Activated CD4-positive, alpha-beta T cell treated with anti-CD3 and anti-CD28 coated beads, Interleukin-2, amount 10 ng/mL, durations not matched to agents 24 days and 14 days (primary cell): ENCODE results near the gene KRTAP10-3. TPM values are rescaled to one million over a fixed set of nuclear protein-coding genes. Genes with fewer than 3 reads are reported as not detected.
"Not testable (repeated sequence)": the region's sequence is repeated elsewhere in the genome, so short reads cannot be mapped to it uniquely, and the experiment has no call there.

Experiments used
- DNase-seq: peaks from one replicate; pipeline ENCODE4 v3.0.0; 2022
- H3K27ac Mint-ChIP-seq: one replicate; pipeline ENCODE4 v1.8.0; 2022; ENCODE audit warnings: mild to moderate bottlenecking, mixed read lengths
- H3K27me3 Mint-ChIP-seq: one replicate; pipeline ENCODE4 v1.8.0; 2022; ENCODE audit warnings: mixed read lengths
- H3K36me3 Mint-ChIP-seq: one replicate; pipeline ENCODE4 v1.8.0; 2022; ENCODE audit warnings: low read depth, mild to moderate bottlenecking, mixed read lengths
- H3K4me1 Mint-ChIP-seq: one replicate; pipeline ENCODE4 v1.8.0; 2021; ENCODE audit warnings: mixed read lengths
- H3K4me3 Mint-ChIP-seq: one replicate; pipeline ENCODE4 v1.8.0; 2022; ENCODE audit warnings: mild to moderate bottlenecking, moderate library complexity, mixed read lengths
- H3K9me3 Mint-ChIP-seq: one replicate; pipeline ENCODE4 v1.8.0; 2021; ENCODE audit warnings: mixed read lengths
- intact Hi-C: fragments of 100-400 bp; cut with micrococcal nuclease; formaldehyde crosslinking; loops from one replicate; pipeline ENCODE4 v1.15.1; 2023
- total RNA-seq: library from RNA; stranded (reverse); gene quantifications from 2 replicates; pipeline ENCODE4 v1.2.3, GENCODE V29; 2022

The KRTAP10-3 gene
- total RNA-seq, 1 donor from 2014 or later, result not detected

GRCh38 chr21:44552681-44553080 is 5.9 kb downstream of the KRTAP10-3 start:
- no peak for DNase-seq
- peaks cover 2% of the 10 kb centered on the region for H3K9me3 Mint-ChIP-seq

DNA sequence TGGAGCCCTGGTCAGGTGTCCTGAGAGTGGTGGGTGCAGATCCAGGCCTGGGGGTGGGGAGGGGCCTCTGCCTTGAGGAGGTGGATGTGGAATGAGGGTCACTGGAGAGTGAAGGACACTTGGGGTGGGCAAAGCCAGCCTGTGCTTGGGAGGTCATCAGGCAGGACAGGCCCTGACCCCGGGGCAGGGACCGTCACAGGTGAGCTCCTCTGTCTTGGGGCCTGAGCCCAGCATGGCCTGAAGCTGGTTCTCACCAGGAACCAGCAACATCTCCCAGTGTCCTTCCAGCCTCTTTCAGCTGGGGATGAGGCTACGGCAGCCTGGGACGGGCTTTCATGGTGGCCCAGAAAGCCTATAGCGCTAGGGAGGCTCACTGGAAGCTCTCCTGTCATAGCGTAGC is 6.5 kb downstream of the KRTAP10-3 start:
- Mint-ChIP-seq H3K9me3 (peaks cover 8% of the 10 kb centered on the region), H3K36me3 (peaks cover 7% of the 10 kb centered on the region), H3K27me3 (peaks cover 7% of the 10 kb centered on the region), H3K4me3 (no peak overlapping the region), H3K27ac (no peak overlapping the region), H3K4me1 (peaks cover 10% of the 10 kb centered on the region)
- intact Hi-C loops, result no loop called here
- DNase-seq, result no peak

More at GRCh38 chr21:44552681-44553080, 5.9 kb downstream of the KRTAP10-3 start:
- no peak overlapping the region for H3K4me3 Mint-ChIP-seq
- peaks cover 5% of the 10 kb centered on the region for H3K4me1 Mint-ChIP-seq
- peaks cover 7% of the 10 kb centered on the region for H3K27me3 Mint-ChIP-seq
- intact Hi-C loops, result no loop called here
- no peak overlapping the region for H3K27ac Mint-ChIP-seq
- H3K36me3 Mint-ChIP-seq, result peaks cover 2% of the 10 kb centered on the region

DNA sequence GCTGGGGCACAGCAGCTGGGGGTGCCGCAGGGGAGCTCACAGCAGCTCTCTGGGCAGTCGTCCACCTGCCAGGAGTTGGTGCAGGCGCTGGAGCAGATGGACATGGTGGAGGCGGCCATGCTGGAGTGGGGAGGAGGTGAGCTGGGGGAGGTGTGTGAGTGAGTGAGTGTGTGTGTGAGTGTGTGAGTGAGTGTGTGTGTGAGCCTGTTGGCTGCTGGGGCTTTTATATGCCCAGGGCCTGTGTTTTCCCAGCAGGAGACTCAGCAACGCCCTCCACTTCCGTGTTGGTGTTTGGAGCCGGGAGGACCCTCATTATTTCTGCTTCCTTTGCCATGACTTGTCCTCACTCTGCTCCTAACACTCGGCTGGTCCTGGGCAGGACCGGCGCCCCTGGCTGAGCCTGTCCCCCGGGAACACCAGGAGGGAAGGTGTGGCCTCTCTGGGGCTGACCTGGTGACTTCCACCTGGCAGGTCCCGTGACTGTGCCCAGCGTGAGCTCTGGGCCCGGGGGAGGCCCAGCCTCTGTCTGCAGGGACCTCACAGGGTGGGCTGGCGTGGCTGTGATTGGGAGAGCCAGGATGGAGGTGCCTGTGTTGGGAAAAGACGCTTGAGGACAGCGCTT is 7.1 kb downstream of the KRTAP10-3 start, which contains the start of gene KRTAP10-2:
Gene KRTAP10-2 (minus strand): TSS at position 166 of the 622 bp plus-strand sequence. CDS start 47 bp downstream, at position 119.
- intact Hi-C loops, result no loop called here
- H3K36me3 Mint-ChIP-seq, result peaks cover 14% of the 10 kb centered on the region
- peaks cover 13% of the 10 kb centered on the region for H3K4me1 Mint-ChIP-seq
- peaks cover 15% of the 10 kb centered on the region for H3K9me3 Mint-ChIP-seq
- H3K27me3 Mint-ChIP-seq, result peaks cover 5% of the 10 kb centered on the region
- no peak for DNase-seq
- no peak within 1 kb of the TSS for H3K27ac Mint-ChIP-seq
- H3K4me3 Mint-ChIP-seq, result no peak within 1 kb of the TSS

DNA sequence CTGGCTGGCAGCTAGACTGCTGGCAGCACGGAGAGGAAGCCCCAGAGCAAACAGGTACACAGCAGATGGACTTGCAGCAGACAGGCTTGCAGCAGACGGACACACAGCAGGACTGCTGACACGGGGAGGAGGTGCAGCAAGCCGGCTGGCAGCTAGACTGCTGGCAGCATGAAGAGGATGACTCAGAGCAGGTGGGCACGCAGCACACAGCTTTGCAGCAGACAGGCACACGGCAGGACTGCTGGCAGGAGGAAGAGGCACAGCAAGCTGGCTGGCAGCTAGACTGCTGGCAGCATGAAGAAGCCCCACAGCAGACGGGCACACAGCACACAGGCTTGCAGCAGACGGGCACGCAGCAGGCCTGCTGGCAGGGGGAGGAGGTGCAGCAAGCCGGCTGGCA is 7.8 kb downstream of the KRTAP10-3 start:
- peaks cover 2% of the 10 kb centered on the region for H3K27me3 Mint-ChIP-seq
- H3K4me1 Mint-ChIP-seq, result peaks cover 13% of the 10 kb centered on the region
- peaks cover 15% of the 10 kb centered on the region for H3K9me3 Mint-ChIP-seq
- no peak for DNase-seq
- intact Hi-C loops, result no loop called here
- peaks cover 14% of the 10 kb centered on the region for H3K36me3 Mint-ChIP-seq
- H3K27ac Mint-ChIP-seq, result no peak overlapping the region
- H3K4me3 Mint-ChIP-seq, result no peak overlapping the region

DNA sequence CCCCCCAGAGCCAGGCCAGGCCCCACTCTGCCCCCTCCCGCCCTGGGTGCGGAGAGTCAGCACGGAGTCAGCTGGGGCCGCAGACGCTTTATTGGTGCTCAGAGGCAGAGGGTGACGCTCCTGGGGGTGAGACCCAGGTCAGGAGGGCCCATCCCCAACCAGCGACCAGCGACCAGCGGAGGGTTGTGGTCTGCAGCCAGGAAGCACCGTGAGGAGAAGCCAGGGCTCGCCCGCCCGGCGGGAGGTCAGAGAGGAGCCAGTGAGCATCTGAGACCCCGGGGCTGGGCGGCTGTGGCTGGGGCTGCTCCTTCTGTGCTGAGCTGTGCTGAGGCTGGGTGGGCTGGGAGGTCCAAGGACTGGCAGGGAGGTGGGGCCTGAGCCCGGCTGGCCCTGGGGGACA is 8.3 kb downstream of the KRTAP10-3 start:
- H3K27ac Mint-ChIP-seq, DNase-seq, H3K27me3 Mint-ChIP-seq, H3K4me3 Mint-ChIP-seq, intact Hi-C loops: not testable (repeated sequence)
- peaks cover 19% of the 10 kb centered on the region for H3K9me3 Mint-ChIP-seq
- H3K4me1 Mint-ChIP-seq, result peaks cover 13% of the 10 kb centered on the region
- peaks cover 18% of the 10 kb centered on the region for H3K36me3 Mint-ChIP-seq

DNA sequence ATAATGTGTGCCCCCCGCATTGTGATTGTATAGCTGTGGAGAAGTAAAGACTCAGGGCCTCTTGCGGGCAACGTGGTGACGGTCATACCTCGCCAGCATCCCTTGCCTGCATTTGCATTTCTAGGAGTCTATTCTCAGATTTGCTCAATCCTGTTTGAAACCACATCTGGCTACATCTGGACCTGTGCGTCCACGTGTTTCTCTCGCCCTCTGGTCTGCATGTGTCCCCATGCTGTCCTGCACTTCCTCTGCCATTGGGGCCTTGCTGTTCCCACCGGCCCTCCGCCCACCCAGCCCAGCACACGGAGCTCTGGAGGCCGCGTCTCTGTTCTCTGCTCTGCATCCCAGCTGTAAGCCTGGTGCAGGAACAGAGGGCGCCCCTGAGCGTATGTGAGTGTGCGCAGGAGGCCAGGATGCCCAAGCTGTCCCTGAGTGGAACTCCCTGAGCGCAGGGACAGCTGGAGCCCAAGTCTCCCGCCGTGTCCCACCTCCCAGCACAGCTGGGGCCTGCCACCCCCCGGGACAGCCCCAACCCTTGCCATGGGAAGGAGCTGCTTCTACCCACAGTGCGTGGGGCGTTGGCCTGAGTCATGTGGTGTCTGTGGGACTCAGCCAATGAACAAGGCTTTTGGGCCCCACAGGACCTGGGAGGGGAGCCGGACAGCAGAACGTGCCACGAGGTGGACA is 8.9 kb downstream of the KRTAP10-3 start:
- Mint-ChIP-seq H3K27ac (no peak overlapping the region), H3K4me1 (peaks cover 13% of the 10 kb centered on the region), H3K9me3 (peaks cover 19% of the 10 kb centered on the region), H3K36me3 (peaks cover 18% of the 10 kb centered on the region), H3K27me3 (peaks cover 1% of the 10 kb centered on the region), H3K4me3 (no peak overlapping the region)
- no peak for DNase-seq
- intact Hi-C loops, result no loop called here

- no peak overlapping the region for H3K27ac Mint-ChIP-seq
- H3K9me3 Mint-ChIP-seq, result peaks cover 19% of the 10 kb centered on the region
- no peak for DNase-seq
- H3K27me3 Mint-ChIP-seq, result no peaks in the 10 kb centered on the region
- intact Hi-C loops, result no loop called here
- peaks cover 13% of the 10 kb centered on the region for H3K4me1 Mint-ChIP-seq
- H3K36me3 Mint-ChIP-seq, result peaks cover 18% of the 10 kb centered on the region
- H3K4me3 Mint-ChIP-seq, result no peak overlapping the region
Observed at GRCh38 chr21:44548922-44549321, 9.7 kb downstream of the KRTAP10-3 start.

- peaks cover 19% of the 10 kb centered on the region for H3K9me3 Mint-ChIP-seq
- H3K4me3 Mint-ChIP-seq, result no peak overlapping the region
- no peak for DNase-seq
- no peaks in the 10 kb centered on the region for H3K27me3 Mint-ChIP-seq
- H3K27ac Mint-ChIP-seq, result no peak overlapping the region
- H3K36me3 Mint-ChIP-seq, result peaks cover 18% of the 10 kb centered on the region
- intact Hi-C loops, result no loop called here
- peaks cover 13% of the 10 kb centered on the region for H3K4me1 Mint-ChIP-seq
Observed at GRCh38 chr21:44548381-44548780, 10.2 kb downstream of the KRTAP10-3 start.

DNA sequence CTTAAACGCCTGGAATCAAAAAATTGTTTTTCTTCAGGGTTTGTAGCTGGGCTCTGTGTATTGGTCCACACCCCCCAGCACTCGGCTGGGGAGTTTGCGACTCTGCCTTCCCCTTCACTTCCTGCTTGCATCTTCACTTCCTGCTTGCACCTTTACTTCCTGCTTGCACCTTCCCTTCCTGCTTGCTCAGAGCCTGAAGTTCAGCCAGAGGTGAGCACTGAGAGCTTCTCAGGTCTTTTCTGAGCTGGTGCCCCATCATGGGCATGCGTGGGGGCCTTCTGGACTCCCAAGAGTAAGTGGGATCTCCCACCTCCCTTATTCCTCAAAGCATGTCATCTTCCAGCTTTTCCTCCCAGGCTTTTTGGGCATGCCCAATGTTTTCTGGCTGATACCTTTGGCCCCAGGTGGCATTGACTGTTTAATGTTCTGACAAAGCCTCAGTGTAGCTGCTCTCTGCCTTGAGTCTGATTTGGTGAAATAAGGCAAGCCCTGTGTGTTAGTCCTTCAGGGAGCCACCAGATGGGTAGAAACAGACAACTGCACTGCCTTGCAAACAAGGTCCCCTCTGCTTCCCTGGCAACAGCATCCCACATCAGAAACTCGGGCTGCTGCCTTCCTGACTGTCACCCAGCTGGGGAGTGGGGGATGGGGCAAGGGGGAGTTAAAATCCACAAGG is 10.8 kb downstream of the KRTAP10-3 start:
- H3K4me1 Mint-ChIP-seq, result peaks cover 13% of the 10 kb centered on the region
- no peaks in the 10 kb centered on the region for H3K27me3 Mint-ChIP-seq
- peak overlapping the region; percentile 60 for H3K4me3 Mint-ChIP-seq
- H3K9me3 Mint-ChIP-seq, result peaks cover 19% of the 10 kb centered on the region
- peak overlapping the region; percentile 80 for H3K27ac Mint-ChIP-seq
- peaks cover 18% of the 10 kb centered on the region for H3K36me3 Mint-ChIP-seq
- intact Hi-C loops, result no loop called here
- peak; percentile 64 for DNase-seq

GRCh38 chr21:44544566-44544965 is 14.0 kb downstream of the KRTAP10-3 start:
- no peaks in the 10 kb centered on the region for H3K27me3 Mint-ChIP-seq

DNA sequence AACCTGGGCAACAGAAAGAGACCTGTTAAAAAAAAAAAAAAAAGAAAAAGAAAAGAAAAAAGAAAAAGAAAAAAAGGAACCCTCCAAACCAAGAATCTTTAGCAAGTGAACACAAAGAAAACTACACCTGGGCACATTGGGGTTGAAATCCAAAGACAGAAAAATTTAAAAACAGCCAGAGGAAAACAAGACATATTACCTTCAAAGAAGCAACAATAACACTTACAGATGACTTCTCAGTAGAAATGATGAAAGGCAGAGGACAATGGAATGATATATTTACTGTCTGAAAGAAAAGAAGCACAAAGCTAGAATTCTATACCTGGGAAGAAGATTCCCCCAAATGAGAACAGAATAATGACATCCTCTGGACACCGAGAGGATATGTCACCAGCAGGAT is 15.9 kb downstream of the KRTAP10-3 start:
- peaks cover 17% of the 10 kb centered on the region for H3K36me3 Mint-ChIP-seq
- no peak for DNase-seq
- intact Hi-C loops, result no loop called here
- no peak overlapping the region for H3K4me3 Mint-ChIP-seq
- H3K9me3 Mint-ChIP-seq, result peaks cover 17% of the 10 kb centered on the region
- no peaks in the 10 kb centered on the region for H3K27me3 Mint-ChIP-seq
- H3K27ac Mint-ChIP-seq, result no peak overlapping the region
- H3K4me1 Mint-ChIP-seq, result peaks cover 9% of the 10 kb centered on the region

More at GRCh38 chr21:44544566-44544965, 14.0 kb downstream of the KRTAP10-3 start:
- no peak overlapping the region for H3K4me3 Mint-ChIP-seq
- intact Hi-C loops, result no loop called here
- DNase-seq, result no peak
- H3K9me3 Mint-ChIP-seq, result peaks cover 19% of the 10 kb centered on the region
- peaks cover 13% of the 10 kb centered on the region for H3K4me1 Mint-ChIP-seq
- no peak overlapping the region for H3K27ac Mint-ChIP-seq
- peaks cover 18% of the 10 kb centered on the region for H3K36me3 Mint-ChIP-seq

DNA sequence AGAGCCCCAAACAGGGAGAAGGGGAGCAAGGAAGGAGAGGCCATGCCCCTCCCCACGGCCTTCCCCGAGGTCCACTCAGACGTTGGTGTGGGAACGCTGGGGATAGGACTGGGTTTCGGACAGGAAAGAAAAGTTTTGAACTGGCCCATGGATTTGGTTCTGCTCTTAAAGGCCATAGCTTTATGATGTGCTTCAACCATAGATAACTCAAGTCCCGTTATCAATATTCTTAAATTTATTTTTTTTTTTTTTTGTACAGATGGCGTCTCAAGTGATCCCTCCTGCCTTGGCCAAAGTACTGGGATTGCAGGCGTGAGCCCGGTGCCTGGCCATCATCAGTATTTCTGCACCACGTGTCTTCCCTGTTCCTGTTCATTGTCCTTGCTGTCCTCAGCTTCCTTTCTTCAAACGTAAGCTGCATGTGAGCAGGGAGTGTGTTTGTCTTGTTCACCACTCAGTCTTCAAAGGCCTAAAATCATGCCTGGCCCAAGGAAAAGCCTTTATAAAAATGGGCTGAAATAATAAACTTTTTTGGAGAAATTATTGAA is 17.8 kb downstream of the KRTAP10-3 start:
- intact Hi-C loops, result no loop called here
- peaks cover 4% of the 10 kb centered on the region for H3K36me3 Mint-ChIP-seq
- no peak overlapping the region for H3K27ac Mint-ChIP-seq
- no peaks in the 10 kb centered on the region for H3K4me1 Mint-ChIP-seq
- H3K9me3 Mint-ChIP-seq, result peaks cover 4% of the 10 kb centered on the region
- DNase-seq, result no peak
- H3K4me3 Mint-ChIP-seq, result no peak overlapping the region
- H3K27me3 Mint-ChIP-seq, result peaks cover 2% of the 10 kb centered on the region

GRCh38 chr21:44539991-44540666 is 18.5 kb downstream of the KRTAP10-3 start, which contains the start of gene KRTAP10-1:
Gene KRTAP10-1 (minus strand): TSS chr21:44540195. CDS start chr21:44540150, 45 bp downstream.
- H3K4me3 Mint-ChIP-seq, result no peak within 1 kb of the TSS
- H3K27ac Mint-ChIP-seq, result no peak within 1 kb of the TSS
- H3K27me3 Mint-ChIP-seq, result peaks cover 2% of the 10 kb centered on the region
- no peaks in the 10 kb centered on the region for H3K4me1 Mint-ChIP-seq
- H3K9me3 Mint-ChIP-seq, result no peaks in the 10 kb centered on the region
- intact Hi-C loops, result no loop called here
- no peaks in the 10 kb centered on the region for H3K36me3 Mint-ChIP-seq
- DNase-seq, result no peak
